Panc1 (cell line): ENCODE measurements around the gene SLC35F5. TPM values are rescaled to one million over a fixed set of nuclear protein-coding genes. Genes with fewer than 3 reads are reported as not detected.

Source experiments
- ATAC-seq: fragments of 200-7000 bp; cut with Tn5 transposase; 2 replicates; pipeline ENCODE4 v1.9.1; 2020; ENCODE audit warnings: mild to moderate bottlenecking, moderate library complexity
- BruUV-seq: library from RNA; stranded (reverse); fragments of 400-500 nt; replicated peaks from 2 replicates; lab custom pipeline; 2021; lab: Mats Ljungman, UMichigan
- CTCF ChIA-PET: fragments of 300-600 bp; sonication (Branson Sonifier 250); formaldehyde crosslinking; loops from one replicate; lab custom pipeline; 2022; ENCODE audit warnings: antibody characterized with exemption; lab: Charles Lee
- POLR2A ChIA-PET: fragments of 300-600 bp; sonication (Branson Sonifier 250); formaldehyde crosslinking; loops from one replicate; lab custom pipeline; 2022; ENCODE audit warnings: antibody characterized with exemption; lab: Charles Lee
- DNase-seq: peaks from one replicate; pipeline ENCODE4 v3.0.0-alpha.2; 2010; ENCODE audit warnings: low read depth, low spot score
- H3K27ac ChIP-seq: 2 replicates; pipeline ENCODE4 v1.5.1; 2011; ENCODE audit warnings: mild to moderate bottlenecking, low read length, inconsistent platforms
- H3K27me3 ChIP-seq: fragments of 200-500 bp; sonication (Bioruptor generic); 2 replicates; pipeline ENCODE4 v1.6.0; 2014; ENCODE audit warnings: low read length, inconsistent platforms; ENCODE audit not compliant: control insufficient read depth, insufficient read depth
- H3K36me3 ChIP-seq: fragments of 200-500 bp; sonication (Bioruptor generic); 2 replicates; pipeline ENCODE4 v1.5.1; 2014; ENCODE audit warnings: inconsistent platforms, mild to moderate bottlenecking, low read length, moderate library complexity; ENCODE audit not compliant: control insufficient read depth, insufficient read depth
- H3K4me1 ChIP-seq: 2 replicates; pipeline ENCODE4 v1.5.1; 2011; ENCODE audit warnings: inconsistent platforms, mild to moderate bottlenecking, low read length, moderate library complexity; ENCODE audit not compliant: control insufficient read depth, insufficient read depth
- H3K4me3 ChIP-seq, 2 experiments: 2 replicates each; pipeline ENCODE4 v1.5.1; 2011 to 2012; ENCODE audit warnings: low read depth in 2 of 2, low read length in 2 of 2, mild to moderate bottlenecking in 2 of 2, inconsistent platforms in 1 of 2, moderate library complexity in 1 of 2
- H3K9me3 ChIP-seq: fragments of 200-500 bp; sonication (Bioruptor generic); 2 replicates; pipeline ENCODE4 v1.5.1; 2014; ENCODE audit warnings: low read depth, mild to moderate bottlenecking, inconsistent platforms, low read length, moderate library complexity; ENCODE audit not compliant: control insufficient read depth, insufficient read depth
- CTCF ChIP-seq: fragments of 450-650 bp; IDR thresholded peaks from 2 replicates; pipeline ENCODE4 v1.5.1; 2017; ENCODE audit warnings: mild to moderate bottlenecking
- POLR2AphosphoS5 ChIP-seq: IDR thresholded peaks from 2 replicates; pipeline ENCODE4 v1.6.1; 2012; ENCODE audit warnings: mild to moderate bottlenecking, low read depth, low read length, moderate library complexity
- SIN3A ChIP-seq: IDR thresholded peaks from 2 replicates; pipeline ENCODE4 v1.6.1; 2012; ENCODE audit warnings: low read depth, mild to moderate bottlenecking, low read length, moderate library complexity, borderline replicate concordance; ENCODE audit not compliant: insufficient read depth
- TCF7L2 ChIP-seq: IDR thresholded peaks from 2 replicates; pipeline ENCODE4 v1.6.1; 2011; ENCODE audit warnings: mild to moderate bottlenecking, low read depth, low read length, inconsistent platforms
- in situ Hi-C: cut with HindIII; loops from 2 replicates; pipeline ENCODE4 v1.10.0; 2016; ENCODE audit warnings: low sequenced_read_pairs, low pct_unique_long_range_greater_than_20kb
- intact Hi-C: fragments of 100-400 bp; cut with micrococcal nuclease; formaldehyde crosslinking; loops from one replicate; pipeline ENCODE4 v1.10.0; 2022; ENCODE audit not compliant: unreplicated experiment
- total RNA-seq: library from RNA; stranded (reverse); gene quantifications from one replicate; pipeline ENCODE4 v1.2.1, GENCODE V29; 2021; ENCODE audit not compliant: unreplicated experiment
- TF ChIP-seq, protein P1 (sequence below), 2 experiments: IDR thresholded peaks; 2 replicates each; pipeline ENCODE4 v1.6.1; 2011 to 2012; ENCODE audit warnings: low read depth in 2 of 2, control low read depth in 1 of 2, low read length in 1 of 2, mild to moderate bottlenecking in 1 of 2, moderate library complexity in 1 of 2; ENCODE audit not compliant: insufficient read depth in 1 of 2

Gene SLC35F5
- total RNA-seq, 1 experiment from 2014 or later: 89.8 TPM

GRCh38 chr2:113765276-113765675 is 8.8 kb upstream of the SLC35F5 start:
- BruUV-seq: no TSS peak
- DNase-seq (no peak), ATAC-seq (no peak)
- TF ChIP-seq SIN3A: no peak
- TF ChIP-seq CTCF: no peak
- TF ChIP-seq POLR2AphosphoS5: no peak
- TF ChIP-seq, protein P1, sequence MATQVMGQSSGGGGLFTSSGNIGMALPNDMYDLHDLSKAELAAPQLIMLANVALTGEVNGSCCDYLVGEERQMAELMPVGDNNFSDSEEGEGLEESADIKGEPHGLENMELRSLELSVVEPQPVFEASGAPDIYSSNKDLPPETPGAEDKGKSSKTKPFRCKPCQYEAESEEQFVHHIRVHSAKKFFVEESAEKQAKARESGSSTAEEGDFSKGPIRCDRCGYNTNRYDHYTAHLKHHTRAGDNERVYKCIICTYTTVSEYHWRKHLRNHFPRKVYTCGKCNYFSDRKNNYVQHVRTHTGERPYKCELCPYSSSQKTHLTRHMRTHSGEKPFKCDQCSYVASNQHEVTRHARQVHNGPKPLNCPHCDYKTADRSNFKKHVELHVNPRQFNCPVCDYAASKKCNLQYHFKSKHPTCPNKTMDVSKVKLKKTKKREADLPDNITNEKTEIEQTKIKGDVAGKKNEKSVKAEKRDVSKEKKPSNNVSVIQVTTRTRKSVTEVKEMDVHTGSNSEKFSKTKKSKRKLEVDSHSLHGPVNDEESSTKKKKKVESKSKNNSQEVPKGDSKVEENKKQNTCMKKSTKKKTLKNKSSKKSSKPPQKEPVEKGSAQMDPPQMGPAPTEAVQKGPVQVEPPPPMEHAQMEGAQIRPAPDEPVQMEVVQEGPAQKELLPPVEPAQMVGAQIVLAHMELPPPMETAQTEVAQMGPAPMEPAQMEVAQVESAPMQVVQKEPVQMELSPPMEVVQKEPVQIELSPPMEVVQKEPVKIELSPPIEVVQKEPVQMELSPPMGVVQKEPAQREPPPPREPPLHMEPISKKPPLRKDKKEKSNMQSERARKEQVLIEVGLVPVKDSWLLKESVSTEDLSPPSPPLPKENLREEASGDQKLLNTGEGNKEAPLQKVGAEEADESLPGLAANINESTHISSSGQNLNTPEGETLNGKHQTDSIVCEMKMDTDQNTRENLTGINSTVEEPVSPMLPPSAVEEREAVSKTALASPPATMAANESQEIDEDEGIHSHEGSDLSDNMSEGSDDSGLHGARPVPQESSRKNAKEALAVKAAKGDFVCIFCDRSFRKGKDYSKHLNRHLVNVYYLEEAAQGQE (IDR thresholded peaks at IDR 0.05; ENCODE audit: insufficient read depth in 1 of 2, low read depth in 2 of 2, low read length in 1 of 2): no peak
- TF ChIP-seq TCF7L2: no peak
- intact Hi-C loops: no loop called here
- Histone ChIP-seq H3K27ac (no peak overlapping the region), H3K4me3 (no peak overlapping the region), H3K9me3 (no peaks in the 10 kb centered on the region), H3K4me1 (no peaks in the 10 kb centered on the region), H3K36me3 (no peaks in the 10 kb centered on the region), H3K27me3 (no peaks in the 10 kb centered on the region)
- ChIA-PET CTCF (no interaction called here), POLR2A (no interaction called here)
- in situ Hi-C loops: no loop called here

- intact Hi-C loops: no loop called here
- no peak for TF ChIP-seq CTCF
- TF ChIP-seq TCF7L2: no peak
- TF ChIP-seq SIN3A: no peak
- TF ChIP-seq, protein P1 (IDR thresholded peaks at IDR 0.05; ENCODE audit: insufficient read depth in 1 of 2, low read depth in 2 of 2, low read length in 1 of 2): no peak
- TF ChIP-seq POLR2AphosphoS5: no peak
- in situ Hi-C loops: no loop called here
- H3K27me3 ChIP-seq: no peaks in the 10 kb centered on the region
- peaks cover 2% of the 10 kb centered on the region; the same call in 1 of the 2 replicates for H3K4me1 ChIP-seq
- no peak overlapping the region for H3K4me3 ChIP-seq
- no peaks in the 10 kb centered on the region for H3K36me3 ChIP-seq
- ChIA-PET POLR2A (no interaction called here), CTCF (no interaction called here)
- no peak for ATAC-seq
- H3K9me3 ChIP-seq: no peaks in the 10 kb centered on the region
- DNase-seq: no peak
- BruUV-seq: no TSS peak
- H3K27ac ChIP-seq: no peak overlapping the region
These were observed 6.1 kb upstream of the SLC35F5 start for GRCh38 chr2:113762377-113763118.
